Activated CD8-positive, alpha-beta T cell treated with anti-CD3 and anti-CD28 coated beads, Interleukin-2, amount 10 ng/mL, durations not matched to agents 7 days and 5 days (primary cell): Measurements from ENCODE around the gene MAP2K5. TPM values are rescaled to one million over a fixed set of nuclear protein-coding genes. Genes with fewer than 3 reads are reported as not detected.
A peak's percentile ranks its signal among the peaks of the same experiment; 100 is the strongest.

Experiments used
- ATAC-seq: fragments of 150-1000 bp; cut with Tn5 transposase; one replicate; pipeline ENCODE4 v1.10.0; 2021; ENCODE audit warnings: moderate library complexity
- CTCF ChIA-PET: fragments of 350-600 bp; sonication (Branson Sonifier 250); formaldehyde crosslinking; loops from one replicate; lab custom pipeline; 2021; ENCODE audit warnings: antibody characterized with exemption; lab: Charles Lee
- POLR2A ChIA-PET: fragments of 350-600 bp; sonication (Branson Sonifier 250); formaldehyde crosslinking; loops from one replicate; lab custom pipeline; 2021; ENCODE audit warnings: antibody characterized with exemption; lab: Charles Lee
- DNase-seq: peaks from one replicate; pipeline ENCODE4 v3.0.0-alpha.2; 2020
- H3K27ac Mint-ChIP-seq: one replicate; pipeline ENCODE4 v1.8.0; 2021; ENCODE audit warnings: mild to moderate bottlenecking, mixed read lengths
- H3K27me3 Mint-ChIP-seq: one replicate; pipeline ENCODE4 v1.8.0; 2021; ENCODE audit warnings: low read depth, mixed read lengths
- H3K36me3 Mint-ChIP-seq: one replicate; pipeline ENCODE4 v1.8.0; 2021; ENCODE audit warnings: low read depth, mixed read lengths
- H3K4me1 Mint-ChIP-seq: one replicate; pipeline ENCODE4 v1.8.0; 2021; ENCODE audit warnings: low read depth, mixed read lengths
- H3K4me3 Mint-ChIP-seq: one replicate; pipeline ENCODE4 v1.8.0; 2021; ENCODE audit warnings: mild to moderate bottlenecking, mixed read lengths
- H3K9me3 Mint-ChIP-seq: one replicate; pipeline ENCODE4 v1.8.0; 2022; ENCODE audit warnings: mixed read lengths; ENCODE audit not compliant: insufficient read depth
- total RNA-seq, 2 experiments: library from RNA; stranded (reverse); gene quantifications; one replicate each; pipeline ENCODE4 v1.2.3, GENCODE V29; 2021

MAP2K5 gene
- total RNA-seq, 2 experiments from 2014 or later = 18.3 to 20.9 TPM

GRCh38 chr15:67524235-67524634 lies 18.3 kb upstream of the MAP2K5 start:
- peaks cover 23% of the 10 kb centered on the region for H3K36me3 Mint-ChIP-seq
- no peaks in the 10 kb centered on the region for H3K27me3 Mint-ChIP-seq
- DNase-seq (no peak), ATAC-seq (no peak)
- CTCF ChIA-PET = interaction anchor here (1.3 kb wide), 1 partner anchor 312 kb away, joined by 6 read pairs; no protein-coding TSS in a partner anchor
- no peak overlapping the region for H3K4me3 Mint-ChIP-seq
- H3K27ac Mint-ChIP-seq = no peak overlapping the region
- no peaks in the 10 kb centered on the region for H3K9me3 Mint-ChIP-seq
- POLR2A ChIA-PET = no interaction called here
- H3K4me1 Mint-ChIP-seq = peaks cover 24% of the 10 kb centered on the region

- no peak for DNase-seq
- peaks cover 22% of the 10 kb centered on the region for H3K36me3 Mint-ChIP-seq
- peaks cover 3% of the 10 kb centered on the region for H3K4me1 Mint-ChIP-seq
- no peaks in the 10 kb centered on the region for H3K9me3 Mint-ChIP-seq
- H3K4me3 Mint-ChIP-seq = no peak overlapping the region
- CTCF ChIA-PET = interaction anchor here (1.9 to 2.3 kb wide), 2 partner anchors 8 to 25 kb away, joined by 4 to 7 read pairs; partner anchors contain the start of gene C15orf61
- H3K27me3 Mint-ChIP-seq = no peaks in the 10 kb centered on the region
- POLR2A ChIA-PET = no interaction called here
- no peak overlapping the region for H3K27ac Mint-ChIP-seq
- no peak for ATAC-seq
Measured at GRCh38 chr15:67528513-67528912, 14.0 kb upstream of the MAP2K5 start.

GRCh38 chr15:67531379-67531914 lies 11.1 kb upstream of the MAP2K5 start:
- no peak overlapping the region for H3K27ac Mint-ChIP-seq
- H3K27me3 Mint-ChIP-seq = no peaks in the 10 kb centered on the region
- H3K4me3 Mint-ChIP-seq = no peak overlapping the region
- ChIA-PET POLR2A (interaction anchor here (0.9 kb wide), 1 partner anchor 523 kb away, joined by 3 read pairs; the partner anchor contains the start of gene PIAS1), CTCF (no interaction called here)
- H3K36me3 Mint-ChIP-seq = peaks cover 21% of the 10 kb centered on the region
- peaks cover 3% of the 10 kb centered on the region for H3K4me1 Mint-ChIP-seq
- no peak for ATAC-seq
- H3K9me3 Mint-ChIP-seq = no peaks in the 10 kb centered on the region
- DNase-seq = no peak

- no peak for ATAC-seq
- ChIA-PET CTCF (no interaction called here), POLR2A (no interaction called here)
- H3K4me1 Mint-ChIP-seq = peaks cover 7% of the 10 kb centered on the region
- H3K9me3 Mint-ChIP-seq = peaks cover 2% of the 10 kb centered on the region
- no peaks in the 10 kb centered on the region for H3K27me3 Mint-ChIP-seq
- no peak overlapping the region for H3K4me3 Mint-ChIP-seq
- H3K36me3 Mint-ChIP-seq = peaks cover 3% of the 10 kb centered on the region
- no peak for DNase-seq
- no peak overlapping the region for H3K27ac Mint-ChIP-seq
Measured at GRCh38 chr15:67533873-67534272, 8.6 kb upstream of the MAP2K5 start.

GRCh38 chr15:67534360-67534759 lies 8.1 kb upstream of the MAP2K5 start:
- Mint-ChIP-seq H3K9me3 (peaks cover 4% of the 10 kb centered on the region), H3K4me1 (peaks cover 12% of the 10 kb centered on the region), H3K4me3 (no peak overlapping the region), H3K27ac (no peak overlapping the region), H3K36me3 (peaks cover 5% of the 10 kb centered on the region), H3K27me3 (no peaks in the 10 kb centered on the region)
- no peak for ATAC-seq
- DNase-seq = no peak
- ChIA-PET CTCF (no interaction called here), POLR2A (no interaction called here)

GRCh38 chr15:67537771-67538170 lies 4.7 kb upstream of the MAP2K5 start:
- ChIA-PET CTCF (no interaction called here), POLR2A (interaction anchor here (0.6 kb wide), 1 partner anchor 286 kb away, joined by 3 read pairs; no protein-coding TSS in a partner anchor)
- Mint-ChIP-seq H3K9me3 (peaks cover 4% of the 10 kb centered on the region), H3K36me3 (peaks cover 2% of the 10 kb centered on the region), H3K27me3 (no peaks in the 10 kb centered on the region), H3K27ac (peak overlapping the region; percentile 1), H3K4me1 (peaks cover 29% of the 10 kb centered on the region), H3K4me3 (no peak overlapping the region)
- DNase-seq (no peak), ATAC-seq (no peak)

GRCh38 chr15:67543348-67543718 lies 830 bp downstream of the MAP2K5 start:
- POLR2A ChIA-PET = no interaction called here

DNA sequence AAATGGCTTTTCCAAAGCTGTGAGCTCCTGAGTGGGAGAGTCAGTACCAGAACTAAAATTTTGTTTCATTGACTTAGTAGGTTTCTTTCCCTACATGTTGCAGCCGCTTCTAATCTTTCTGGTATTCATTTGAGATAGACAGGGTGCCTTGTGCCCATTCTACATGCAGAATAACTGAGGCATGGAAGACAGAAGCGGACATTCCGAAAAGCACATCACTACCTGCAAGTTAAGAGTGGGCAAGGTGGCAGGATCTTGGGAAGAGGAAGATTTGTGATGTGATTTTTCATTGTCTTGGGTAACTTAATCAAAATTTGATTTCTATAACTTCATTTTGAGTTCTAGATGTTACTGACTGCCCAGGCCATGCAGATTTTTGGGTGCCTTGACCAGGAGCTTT lies 2.0 kb downstream of the MAP2K5 start:
- peaks cover 49% of the 10 kb centered on the region for H3K4me1 Mint-ChIP-seq
- H3K36me3 Mint-ChIP-seq = peaks cover 19% of the 10 kb centered on the region
- no peak overlapping the region for H3K4me3 Mint-ChIP-seq
- ChIA-PET CTCF (no interaction called here), POLR2A (no interaction called here)
- H3K9me3 Mint-ChIP-seq = no peaks in the 10 kb centered on the region
- DNase-seq (no peak), ATAC-seq (no peak)
- H3K27ac Mint-ChIP-seq = no peak overlapping the region
- H3K27me3 Mint-ChIP-seq = no peaks in the 10 kb centered on the region

More at GRCh38 chr15:67543348-67543718, 830 bp downstream of the MAP2K5 start:
- Mint-ChIP-seq H3K27me3 (no peaks in the 10 kb centered on the region), H3K27ac (peak overlapping the region; percentile 88), H3K4me1 (peaks cover 58% of the 10 kb centered on the region), H3K36me3 (peaks cover 21% of the 10 kb centered on the region), H3K9me3 (peaks cover 4% of the 10 kb centered on the region), H3K4me3 (peak overlapping the region; percentile 94)
- DNase-seq (no peak), ATAC-seq (no peak)
- CTCF ChIA-PET = no interaction called here

- no peak overlapping the region for H3K4me3 Mint-ChIP-seq
- no peak for ATAC-seq
- ChIA-PET CTCF (no interaction called here), POLR2A (no interaction called here)
- H3K4me1 Mint-ChIP-seq = peaks cover 38% of the 10 kb centered on the region
- H3K27ac Mint-ChIP-seq = no peak overlapping the region
- peaks cover 21% of the 10 kb centered on the region for H3K36me3 Mint-ChIP-seq
- DNase-seq = no peak
- no peaks in the 10 kb centered on the region for H3K9me3 Mint-ChIP-seq
- H3K27me3 Mint-ChIP-seq = no peaks in the 10 kb centered on the region
Measured at GRCh38 chr15:67545864-67546263, 3.4 kb downstream of the MAP2K5 start.

DNA sequence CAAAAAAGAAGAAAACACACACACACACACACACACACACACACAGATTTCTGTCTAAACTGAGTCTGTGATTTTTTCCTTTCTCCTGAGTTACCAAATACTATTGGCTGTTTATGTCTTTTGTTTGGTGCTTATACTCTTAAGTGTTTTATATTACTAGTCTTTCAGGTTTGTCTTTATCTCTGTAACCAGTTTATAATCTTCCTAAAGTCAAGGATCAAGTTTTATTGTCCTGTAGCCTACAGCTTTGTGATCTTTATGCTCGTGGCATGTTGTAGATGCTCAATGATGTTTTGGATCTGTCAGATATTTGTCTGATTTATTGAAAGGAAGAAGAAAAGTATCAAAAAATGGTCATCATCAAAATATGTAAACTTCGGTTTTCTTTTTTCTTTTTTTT lies 4.6 kb downstream of the MAP2K5 start:
- Mint-ChIP-seq H3K9me3 (no peaks in the 10 kb centered on the region), H3K27ac (no peak overlapping the region), H3K27me3 (no peaks in the 10 kb centered on the region), H3K4me3 (no peak overlapping the region), H3K4me1 (peaks cover 34% of the 10 kb centered on the region), H3K36me3 (peaks cover 25% of the 10 kb centered on the region)
- CTCF ChIA-PET = no interaction called here
- ATAC-seq = no peak
- DNase-seq = no peak
- POLR2A ChIA-PET = no interaction called here

DNA sequence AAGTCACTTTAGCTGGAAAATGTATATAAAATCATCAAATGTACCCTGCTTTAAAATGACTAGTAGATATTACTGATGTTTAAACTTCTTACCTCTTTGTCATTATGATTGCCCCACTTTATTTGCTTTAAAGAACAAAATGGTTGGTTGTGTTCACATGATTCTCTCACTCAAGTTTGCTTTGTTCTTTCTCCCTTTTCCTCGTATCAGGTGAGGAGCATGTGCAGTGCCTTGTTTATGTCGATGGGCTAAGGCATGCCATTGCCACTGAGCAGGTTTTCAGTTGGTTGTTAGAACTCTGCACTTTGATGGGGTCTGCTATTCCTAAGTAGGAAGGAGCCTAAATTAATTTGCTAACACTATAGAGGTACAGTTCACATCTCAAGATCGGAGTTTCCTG lies 5.3 kb downstream of the MAP2K5 start:
- Mint-ChIP-seq H3K36me3 (peaks cover 25% of the 10 kb centered on the region), H3K4me3 (no peak overlapping the region)

GRCh38 chr15:67548236-67548852 lies 5.8 kb downstream of the MAP2K5 start:
- Mint-ChIP-seq H3K27ac (no peak overlapping the region), H3K36me3 (peaks cover 28% of the 10 kb centered on the region), H3K4me3 (no peak overlapping the region), H3K9me3 (no peaks in the 10 kb centered on the region), H3K4me1 (peaks cover 28% of the 10 kb centered on the region), H3K27me3 (no peaks in the 10 kb centered on the region)
- CTCF ChIA-PET = no interaction called here
- ATAC-seq (no peak), DNase-seq (no peak)
- POLR2A ChIA-PET = no interaction called here

More for the DNA sequence above, 5.3 kb downstream of the MAP2K5 start:
- ChIA-PET CTCF (no interaction called here), POLR2A (no interaction called here)
- Mint-ChIP-seq H3K4me1 (peaks cover 33% of the 10 kb centered on the region), H3K9me3 (no peaks in the 10 kb centered on the region), H3K27me3 (no peaks in the 10 kb centered on the region), H3K27ac (no peak overlapping the region)
- no peak for ATAC-seq
- no peak for DNase-seq
